HG03565 (cell line): ENCODE data around the gene WNT7B.

Experiments used
- ATAC-seq: cut with Tn5 transposase; IDR thresholded peaks from one replicate; pipeline ENCODE4 v1.9.1; 2021; ENCODE audit warnings: mild to moderate bottlenecking, moderate library complexity; ENCODE audit not compliant: unreplicated experiment

Gene WNT7B

DNA sequence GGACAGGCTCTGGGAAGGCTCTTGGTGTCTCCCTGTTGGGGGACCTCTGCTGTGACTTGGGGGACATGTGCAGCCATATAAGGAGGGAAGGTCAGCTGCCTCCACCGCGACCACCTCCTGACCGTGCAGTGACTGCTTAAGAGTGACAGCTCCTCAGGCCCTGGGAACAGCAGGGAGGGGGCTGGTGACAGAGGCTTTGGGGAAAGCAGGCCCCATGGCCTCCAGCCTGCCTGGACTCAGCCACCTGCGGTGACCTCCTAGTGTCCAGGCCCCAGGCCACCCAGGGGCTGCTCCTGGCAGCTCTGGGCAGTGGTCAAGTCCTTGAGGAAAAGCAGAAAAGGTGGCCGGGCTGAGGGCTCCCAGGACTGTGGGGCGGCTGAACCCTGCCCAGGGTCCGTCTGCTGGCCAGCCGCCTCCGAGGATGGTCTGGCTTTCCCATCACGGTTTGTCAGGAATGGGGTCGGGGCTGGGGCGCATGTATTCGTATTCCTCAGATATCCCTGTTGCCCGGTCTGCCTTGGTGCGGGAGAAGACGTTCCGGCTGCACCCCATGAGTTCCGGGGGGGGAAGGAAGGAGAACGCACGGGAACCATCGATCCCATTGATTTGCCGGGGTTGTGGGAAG lies 96.8 kb downstream of the WNT7B start:
- ATAC-seq: no peak

DNA sequence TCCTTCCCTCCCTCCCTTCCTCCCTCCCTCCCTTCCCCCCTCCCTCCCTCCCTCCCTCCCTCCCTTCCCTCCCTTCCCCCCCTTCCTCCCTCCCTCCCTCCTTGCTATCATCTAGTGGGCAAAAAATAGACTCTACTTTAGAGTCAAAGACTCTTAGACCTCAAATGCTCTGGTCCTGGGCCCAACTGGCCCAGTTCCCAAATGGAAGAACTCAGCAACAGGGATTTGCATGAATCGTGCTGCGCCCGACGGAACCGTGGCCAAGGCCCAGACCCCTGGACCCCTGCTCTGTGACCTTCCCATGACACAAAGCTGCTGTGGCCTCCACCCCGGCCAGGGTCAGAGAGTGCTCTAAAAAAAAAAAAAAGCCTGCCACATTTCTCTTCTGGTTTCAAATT lies 97.4 kb downstream of the WNT7B start:
- no peak for ATAC-seq

DNA sequence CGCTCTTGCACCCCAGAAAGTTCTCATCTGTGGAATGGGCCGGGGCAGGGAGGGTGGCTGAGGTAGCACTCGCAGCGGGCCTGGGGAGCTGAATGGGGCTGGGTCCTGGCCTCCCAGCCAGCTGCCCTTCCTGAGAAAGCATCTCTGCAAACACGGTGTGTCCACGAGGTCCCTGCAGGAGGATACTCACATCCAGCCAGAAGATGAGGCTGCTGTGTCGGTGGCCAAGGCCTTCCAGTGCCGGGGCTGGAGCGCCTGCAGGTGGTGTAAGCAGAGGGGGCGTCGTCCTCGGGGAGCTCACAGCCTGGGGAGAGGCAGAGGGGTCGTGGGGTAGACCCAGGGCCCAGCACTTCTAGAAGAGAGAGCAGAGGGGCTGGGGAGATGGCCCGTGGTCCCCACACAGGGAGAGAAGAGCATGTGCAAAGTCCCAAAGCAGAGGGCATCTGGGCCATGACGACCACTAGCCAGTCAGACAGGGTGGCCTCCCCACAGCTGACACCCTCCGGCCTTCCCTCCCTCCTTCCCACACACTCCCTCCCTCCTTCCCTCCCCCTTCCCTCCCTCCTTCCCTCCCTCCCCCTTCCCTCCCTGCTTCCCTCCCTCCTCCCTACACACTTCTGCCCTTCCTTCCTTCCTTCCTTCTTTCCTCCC lies 97.9 kb downstream of the WNT7B start:
- no peak for ATAC-seq

DNA sequence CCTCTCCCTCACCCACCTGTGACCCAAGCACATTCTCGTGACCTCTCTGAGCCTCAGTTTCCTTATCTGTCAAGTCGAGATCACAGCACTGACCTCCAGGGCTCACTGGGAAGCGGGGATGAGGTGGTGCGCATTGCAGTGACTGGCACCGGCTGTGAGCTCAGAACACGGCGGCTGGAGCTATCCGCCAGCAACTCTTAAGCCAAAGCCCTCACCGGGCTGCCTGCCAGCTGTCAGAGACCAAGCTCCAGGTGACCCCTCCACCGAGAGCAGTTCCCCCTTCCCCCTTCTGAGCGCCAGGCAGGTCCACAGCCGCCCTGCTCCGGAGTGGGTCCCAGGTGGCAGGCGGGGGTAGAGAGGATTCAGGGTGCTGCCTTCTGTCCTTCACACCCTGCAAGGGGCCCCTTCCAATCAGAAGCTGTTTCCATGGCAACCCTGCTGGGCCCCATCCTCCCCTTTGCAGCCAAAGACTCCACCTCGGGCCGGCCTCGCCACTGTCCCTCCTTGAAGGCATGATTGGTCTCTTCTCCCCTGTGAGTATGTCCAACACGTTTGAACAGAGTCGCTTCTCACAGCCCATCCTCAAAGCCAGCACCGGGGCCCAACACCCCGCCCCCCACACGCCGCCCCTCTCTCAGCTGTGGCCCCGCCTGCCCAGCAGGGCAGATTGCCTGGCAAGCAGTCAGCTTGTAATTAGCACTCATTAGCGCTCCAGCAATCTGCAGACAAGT lies 98.7 kb downstream of the WNT7B start:
- ATAC-seq: no peak

DNA sequence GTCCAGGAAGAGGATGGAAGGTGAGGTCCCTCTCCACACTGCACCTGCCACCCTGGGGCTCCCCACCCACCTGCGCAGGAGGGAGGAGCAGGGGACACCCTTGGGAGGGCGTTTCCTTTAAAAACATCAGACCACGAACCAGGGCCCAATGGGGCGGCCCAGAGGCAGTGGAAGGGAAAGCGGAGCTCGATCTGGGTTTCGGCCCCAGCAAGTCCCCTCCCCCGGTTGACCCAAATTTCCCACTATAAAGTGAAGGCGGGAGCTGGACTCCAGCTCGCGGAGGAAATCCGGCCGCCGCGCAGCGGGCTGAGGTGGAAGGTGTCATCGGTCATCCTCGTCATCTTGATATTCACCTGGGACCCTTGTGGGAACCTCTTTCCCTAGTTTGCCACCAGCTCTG lies 99.3 kb downstream of the WNT7B start:
- no peak for ATAC-seq

DNA sequence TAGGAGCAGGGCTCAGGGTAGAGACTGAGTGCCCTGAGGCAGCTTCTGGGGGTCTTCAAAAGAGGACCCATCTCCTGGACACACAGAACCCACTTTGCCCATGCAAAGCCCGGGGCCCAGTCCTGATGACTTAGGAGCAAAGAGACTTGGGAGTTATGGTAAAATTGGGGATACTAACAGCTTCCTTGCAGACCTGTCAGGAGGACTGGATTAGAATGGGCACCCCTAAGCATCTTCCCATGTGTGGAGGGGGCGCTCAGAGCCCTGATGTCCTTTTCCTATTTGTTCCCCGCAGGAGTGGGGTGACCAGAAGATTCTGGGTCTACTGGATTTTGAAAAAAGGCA lies 100.0 kb downstream of the WNT7B start:
- no peak for ATAC-seq

DNA sequence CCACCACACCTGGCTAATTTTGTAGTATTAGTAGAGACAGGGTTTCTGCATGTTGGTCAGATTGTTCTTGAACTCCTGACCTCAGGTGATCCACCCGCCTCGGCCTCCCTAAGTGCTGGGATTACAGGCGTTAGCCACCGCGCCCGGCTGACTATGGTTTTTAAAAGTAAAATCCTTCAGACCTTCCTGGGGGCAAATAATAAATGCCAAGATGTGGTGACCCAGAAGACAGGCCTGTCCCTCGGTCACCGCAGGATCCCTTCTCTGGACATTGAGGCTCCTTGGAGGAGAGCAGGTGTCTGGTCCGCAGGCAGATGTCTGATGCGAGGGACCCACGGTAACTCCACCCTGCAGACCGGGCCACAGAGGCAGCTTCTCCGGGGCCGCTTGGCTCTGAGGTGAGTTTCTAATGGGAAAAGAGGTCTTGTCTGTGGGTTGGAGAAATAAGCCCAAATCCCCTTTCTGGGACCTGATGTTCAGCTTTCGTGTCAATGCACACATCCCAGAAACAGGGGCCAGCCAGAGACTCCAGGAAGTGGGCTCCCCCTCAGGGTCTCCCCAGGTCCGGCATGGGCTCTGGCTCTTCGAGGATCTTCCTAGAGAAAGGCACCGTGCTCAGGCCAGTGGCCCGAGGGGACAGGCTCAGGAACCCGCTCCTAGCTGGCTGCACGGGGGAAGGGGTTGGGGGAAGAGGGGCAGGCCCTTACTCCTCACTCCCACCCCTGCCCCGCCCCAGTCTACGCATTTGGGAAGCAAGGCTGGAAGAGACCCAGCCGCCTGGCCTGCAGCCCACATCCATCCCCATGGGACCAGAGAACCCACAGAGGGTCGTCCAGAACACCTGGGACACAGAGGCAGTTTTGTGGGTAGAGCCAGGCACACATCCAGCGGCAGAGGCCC lies 100.6 kb downstream of the WNT7B start:
- ATAC-seq: no peak

DNA sequence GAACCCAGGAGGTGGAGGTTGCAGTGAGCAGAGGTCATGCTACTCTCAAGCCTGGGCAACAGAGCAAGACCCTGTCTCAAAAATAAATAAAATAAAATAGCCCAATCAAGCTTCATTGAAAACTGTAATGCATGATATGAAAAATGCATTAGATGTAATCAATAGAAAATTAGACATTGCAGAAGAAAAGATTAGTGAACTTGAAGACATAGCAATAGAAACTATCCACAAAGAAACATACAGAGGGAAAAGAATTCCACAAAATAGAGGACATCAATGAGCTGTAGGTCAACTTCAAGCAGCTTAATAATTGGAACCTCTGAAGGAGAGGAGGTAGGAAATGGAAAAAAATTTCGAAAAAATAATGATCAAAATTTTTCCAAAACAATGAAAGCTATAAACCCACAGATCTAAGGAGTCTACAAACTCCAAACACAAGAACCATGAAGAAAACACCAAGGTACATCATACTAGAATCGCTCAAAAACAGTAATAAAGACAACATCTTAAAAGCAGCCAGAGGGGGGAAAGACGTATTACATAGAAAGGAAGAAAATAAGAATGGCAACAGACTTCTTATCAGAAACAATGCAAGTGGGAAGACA lies 104.2 kb downstream of the WNT7B start:
- no peak for ATAC-seq

DNA sequence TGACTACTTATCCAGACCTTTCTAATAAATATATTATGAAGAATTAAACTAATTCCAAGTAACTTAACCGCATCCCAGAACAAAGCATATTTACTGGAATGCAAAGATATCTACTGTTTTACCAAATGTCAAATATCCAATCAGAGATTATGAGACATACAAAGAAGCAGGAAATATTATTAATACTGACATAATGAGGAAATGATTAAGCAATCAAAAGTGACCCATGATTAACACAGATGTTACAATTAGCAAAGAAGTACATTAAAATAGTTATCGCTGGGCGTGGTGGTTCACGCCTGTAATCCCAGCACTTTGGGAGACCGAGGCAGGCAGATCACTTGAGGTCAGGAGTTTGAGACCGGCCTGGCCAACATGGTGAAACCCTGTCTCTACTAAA lies 105.2 kb downstream of the WNT7B start:
- ATAC-seq: no peak
